Measurements from ENCODE around the gene GRIN1. TPM values are rescaled to one million over a fixed set of nuclear protein-coding genes. Genes with fewer than 3 reads are reported as not detected.
A peak's percentile ranks its signal among the peaks of the same experiment; 100 is the strongest.

The GRIN1 gene
- total RNA-seq, 1 donor = under 0.01 TPM

DNA sequence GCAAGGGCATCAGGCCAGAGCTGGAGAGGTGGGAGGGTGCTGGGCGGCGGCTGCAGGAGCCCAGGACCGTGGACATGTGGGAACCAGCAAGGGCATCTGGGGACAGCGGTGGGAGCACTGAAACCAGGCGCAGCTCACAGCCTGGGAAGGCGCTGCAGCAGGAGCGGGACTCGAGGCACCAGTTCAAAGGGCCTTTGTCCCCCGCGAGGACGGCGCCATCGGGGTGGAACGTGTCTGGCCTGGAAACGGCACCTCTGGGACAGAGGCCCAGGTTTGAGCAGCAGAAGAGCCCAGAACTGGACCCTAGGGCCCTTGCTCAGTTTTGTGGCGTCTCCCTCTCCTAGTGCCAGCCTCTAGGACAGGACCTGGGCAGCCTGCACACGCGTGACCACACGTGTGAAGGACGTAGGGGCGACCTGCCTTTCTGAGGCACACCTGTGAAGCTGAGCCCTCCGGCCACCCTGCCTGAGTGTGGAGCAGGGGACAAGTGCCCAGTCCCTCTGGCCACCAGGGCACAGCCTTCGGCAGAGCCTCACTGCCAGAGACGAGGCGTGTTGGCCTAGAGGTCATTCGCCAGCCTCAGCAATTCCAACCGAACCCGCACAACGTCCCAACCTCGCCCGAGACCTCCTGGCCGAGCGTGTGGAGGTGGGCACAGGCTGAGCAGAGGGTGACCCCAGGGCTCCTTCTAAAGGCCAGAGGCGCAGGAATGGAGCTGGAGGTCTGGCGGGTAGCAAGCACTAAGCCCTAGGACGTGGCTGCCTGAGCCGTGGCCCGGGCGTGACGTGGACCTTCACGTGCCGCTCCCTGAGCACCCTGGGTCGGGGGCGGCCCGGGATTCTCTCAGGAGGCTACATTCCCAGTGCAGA is 35.1 kb downstream of the GRIN1 start:
- DNase-seq (ENCODE audit: low read depth in 2 of 3, low spot score in 2 of 3) = no peak

DNA sequence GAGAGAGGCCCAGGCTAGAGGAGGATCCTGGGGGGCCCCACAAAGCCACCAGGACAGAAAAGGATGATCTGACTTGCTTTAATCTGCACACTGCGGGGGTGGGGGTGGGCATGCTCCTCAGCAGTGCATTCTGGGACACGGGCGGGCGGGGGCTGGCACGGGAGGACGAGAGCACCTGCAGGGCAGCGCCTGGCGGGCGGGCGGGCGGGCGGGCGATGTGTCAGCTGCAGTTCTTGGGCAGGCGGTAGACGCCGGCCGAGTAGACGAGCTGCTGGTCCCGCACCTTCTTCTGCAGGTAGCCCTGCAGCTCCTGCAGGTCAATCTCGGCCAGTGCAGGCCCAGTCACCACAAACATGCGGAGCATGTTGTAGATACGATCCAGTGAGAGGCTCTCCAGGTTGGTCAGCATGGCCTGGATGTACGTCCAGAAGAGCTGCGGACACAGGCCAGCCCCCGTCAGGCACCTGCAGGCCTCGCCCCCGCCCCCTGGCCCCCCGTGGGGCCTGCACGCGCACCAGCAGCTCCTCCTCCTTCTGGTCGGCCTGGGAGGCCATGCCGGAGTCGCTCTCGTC is 35.9 kb downstream of the GRIN1 start:
- no peak for DNase-seq (ENCODE audit: low read depth in 2 of 3, low spot score in 2 of 3)

DNA sequence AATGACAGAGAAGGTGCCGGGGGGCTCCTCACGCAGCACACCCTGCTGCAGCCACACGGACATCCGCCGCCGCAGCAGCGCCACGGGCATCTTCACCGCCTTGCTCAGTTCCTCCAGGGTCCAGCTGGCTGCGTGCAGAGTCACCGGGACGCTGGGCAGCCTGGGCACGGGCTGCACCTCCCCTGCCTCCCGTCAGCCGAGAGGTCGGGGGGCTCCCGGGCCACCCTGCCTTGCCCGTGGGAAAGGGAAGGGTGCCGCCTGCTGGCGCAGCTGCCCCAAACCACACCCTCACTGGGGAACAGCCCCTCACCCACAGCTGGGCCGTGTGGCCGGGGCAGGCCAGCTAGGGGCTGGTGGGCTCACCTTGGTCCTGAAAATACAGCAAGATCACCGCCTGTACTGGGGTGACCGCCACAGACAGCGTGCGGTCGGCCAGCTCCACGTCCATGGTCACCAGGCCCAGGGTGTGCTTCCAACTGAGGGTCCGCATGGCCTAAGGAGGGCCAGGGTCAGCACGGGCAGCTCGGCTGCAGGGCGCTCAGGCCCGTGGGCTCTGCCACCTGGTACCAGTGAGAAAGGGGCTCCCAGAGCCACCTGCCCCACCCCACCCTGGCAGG is 36.5 kb downstream of the GRIN1 start:
- no peak for DNase-seq (ENCODE audit: low read depth in 2 of 3, low spot score in 2 of 3)

DNA sequence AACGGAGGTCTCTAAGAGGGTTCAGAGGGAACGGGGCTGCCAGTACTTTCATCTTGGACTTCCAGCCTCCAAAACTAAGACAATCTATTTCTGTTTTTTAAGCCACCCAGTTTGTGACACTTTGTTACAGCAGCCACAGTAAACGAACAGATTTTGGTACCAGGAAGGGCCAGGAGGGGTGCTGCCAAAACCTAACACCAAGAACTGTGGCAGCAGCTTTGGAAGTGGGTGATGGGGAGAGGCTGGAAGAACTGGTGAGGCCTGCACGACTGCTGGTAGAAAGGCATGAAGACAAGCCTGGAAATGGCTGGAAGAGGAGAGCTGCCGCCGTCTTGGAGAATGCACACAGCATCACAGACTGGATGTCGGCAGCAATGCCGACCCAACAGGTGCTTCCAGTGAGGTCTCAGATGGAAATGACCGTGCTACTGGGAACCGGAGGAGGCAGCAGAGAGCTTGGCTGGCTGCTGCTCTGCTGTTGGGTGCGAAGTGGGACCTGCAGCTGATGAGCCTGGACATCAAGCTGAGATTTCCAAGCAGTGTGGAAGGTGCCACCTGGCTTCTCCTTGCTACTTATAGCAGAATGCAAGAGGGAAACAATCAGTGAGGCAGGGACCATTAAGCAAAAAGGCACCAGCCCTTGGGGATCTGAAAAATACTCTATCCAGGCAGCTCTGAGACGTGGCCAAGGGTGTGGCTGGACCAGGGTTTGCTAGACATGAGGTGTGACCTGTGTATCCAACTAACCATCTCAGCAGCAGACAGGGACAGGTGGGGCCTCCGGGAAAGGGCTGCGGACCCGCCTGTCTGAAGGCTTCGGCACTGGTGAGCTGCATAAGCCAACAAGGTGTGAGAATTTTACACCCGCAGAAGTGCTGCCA is 37.6 kb downstream of the GRIN1 start:
- peak in 1 of 3 donors; percentile 37 for DNase-seq (ENCODE audit: low read depth in 2 of 3, low spot score in 2 of 3)

DNA sequence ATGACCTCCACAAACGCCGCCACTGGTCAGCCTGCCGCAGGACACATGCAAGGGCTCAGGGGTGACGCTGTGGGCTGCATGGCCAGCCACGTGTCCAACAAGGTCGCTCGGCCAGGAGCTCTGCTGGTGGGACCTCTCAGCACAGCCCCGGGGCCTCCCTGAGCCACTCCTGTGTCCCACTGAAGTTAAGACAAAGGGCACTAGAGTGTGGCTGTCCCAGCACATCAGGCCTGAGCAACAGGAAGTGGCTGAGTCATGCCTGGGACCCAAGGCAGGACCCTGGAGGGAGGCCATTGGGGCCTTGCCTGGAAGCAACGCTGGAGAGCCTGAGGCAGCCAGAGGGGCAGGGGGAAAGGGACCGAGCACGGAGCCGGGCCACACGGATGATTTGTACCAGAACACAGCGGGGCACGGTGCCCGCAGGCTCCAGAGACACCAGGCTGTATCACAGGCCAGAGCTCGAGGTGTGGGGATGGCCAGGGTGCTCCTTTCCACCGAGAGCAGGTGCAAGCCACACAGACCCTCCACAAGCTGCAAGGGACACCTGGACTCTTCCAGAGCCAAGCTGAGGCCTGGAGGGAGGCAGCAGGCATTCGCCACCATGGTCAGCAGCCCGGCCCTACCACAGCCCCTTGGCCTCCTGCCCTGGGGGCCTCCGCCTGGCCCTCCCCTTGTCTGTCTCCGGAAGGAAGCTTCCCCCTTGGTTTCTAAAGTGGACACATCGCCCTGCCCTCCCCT is 39.4 kb downstream of the GRIN1 start:
- no peak for DNase-seq (ENCODE audit: low read depth in 2 of 3, low spot score in 2 of 3)

DNA sequence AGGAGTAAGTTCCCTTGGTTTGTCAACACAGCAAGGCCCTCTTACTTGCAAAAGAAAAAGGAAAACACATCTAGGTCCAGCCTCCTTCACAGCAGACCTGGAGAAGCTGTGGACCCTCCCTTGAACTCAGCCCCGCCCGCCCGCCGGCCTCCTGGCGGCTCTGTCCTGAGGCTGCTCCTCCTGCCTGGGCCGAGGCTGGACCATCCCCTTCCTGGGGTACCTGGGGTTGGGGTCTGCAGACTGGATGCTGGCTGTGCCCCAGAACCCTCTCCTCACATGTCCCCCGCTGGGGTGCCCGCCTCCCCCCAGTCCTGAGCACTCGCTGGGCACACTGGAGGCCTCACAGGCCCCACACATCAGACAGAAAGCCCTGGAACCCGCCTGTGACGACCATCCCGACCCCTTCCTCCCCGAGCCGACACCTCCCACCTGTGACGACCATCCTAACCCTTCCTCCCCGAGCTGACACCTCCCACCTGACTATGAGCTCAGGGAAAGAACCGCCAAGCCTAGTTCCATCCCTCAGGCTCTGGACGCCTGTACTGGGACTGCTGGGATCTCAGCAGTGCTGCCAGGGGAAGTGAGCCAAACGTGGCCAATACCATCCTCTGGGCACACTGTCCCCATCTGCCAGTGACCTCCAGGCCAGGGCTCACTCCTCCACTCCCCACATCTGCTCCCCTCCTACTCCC is 40.1 kb downstream of the GRIN1 start:
- no peak for DNase-seq (ENCODE audit: low read depth in 2 of 3, low spot score in 2 of 3)

DNA sequence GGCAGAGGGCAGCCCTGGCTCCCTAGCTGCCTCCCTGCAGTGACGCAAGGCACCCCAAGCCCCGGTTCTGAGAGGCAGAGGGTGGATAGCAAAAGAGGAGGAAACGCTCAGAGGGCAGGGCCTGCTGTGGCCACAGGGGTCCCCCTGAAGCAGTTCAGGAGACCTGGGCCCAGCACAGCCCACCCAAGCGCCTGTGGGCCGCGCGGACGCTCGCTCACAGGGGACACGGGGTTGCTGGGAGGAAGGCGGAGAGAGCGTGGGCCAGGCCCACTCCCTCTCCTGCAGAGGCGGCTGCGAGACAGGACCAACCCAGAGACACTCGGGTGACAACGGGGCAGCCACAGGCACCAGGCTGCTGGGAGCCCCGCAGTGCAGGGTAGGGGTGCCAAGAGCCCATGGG is 40.8 kb downstream of the GRIN1 start:
- no peak for DNase-seq (ENCODE audit: low read depth in 2 of 3, low spot score in 2 of 3)

DNA sequence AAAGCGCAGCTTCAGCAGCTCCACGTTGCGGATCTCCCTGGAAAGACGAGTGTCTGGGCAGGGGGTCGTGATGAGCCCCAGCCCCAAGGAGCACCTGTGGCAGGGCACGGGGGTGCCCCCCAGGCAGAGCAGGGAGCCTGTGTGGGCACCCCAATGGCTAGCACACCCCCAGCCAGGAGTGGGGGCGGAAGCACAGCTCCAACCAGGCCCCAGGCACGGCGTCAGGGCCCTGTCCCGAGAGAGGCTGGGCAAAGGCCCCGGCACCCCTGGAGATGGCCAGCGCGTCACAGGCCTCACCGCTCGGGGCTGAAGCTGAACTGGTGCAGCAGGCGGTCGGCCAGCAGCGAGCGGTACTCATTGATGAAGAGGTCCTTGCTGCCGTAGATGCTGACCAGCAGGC is 41.5 kb downstream of the GRIN1 start:
- no peak for DNase-seq (ENCODE audit: low read depth in 2 of 3, low spot score in 2 of 3)

DNA sequence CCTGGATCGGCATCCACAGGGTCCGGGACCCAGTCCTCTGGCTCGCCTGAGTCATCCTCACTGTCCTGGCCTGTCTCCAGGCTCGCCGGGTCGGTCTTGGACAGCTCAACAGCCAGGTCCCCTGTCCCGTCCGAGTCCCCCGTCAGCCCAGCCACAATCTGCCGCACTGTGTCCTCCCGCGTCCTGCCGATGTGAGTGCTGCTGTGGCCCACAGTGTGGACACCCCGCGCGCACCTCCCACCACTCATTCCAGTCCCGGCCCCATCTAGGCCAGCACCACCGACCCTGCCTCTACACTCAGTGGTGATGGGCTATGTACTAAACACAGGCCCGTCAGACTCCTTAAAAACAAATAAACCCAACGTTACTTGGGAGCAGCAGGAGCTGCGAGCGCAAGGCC is 42.7 kb downstream of the GRIN1 start:
- DNase-seq (ENCODE audit: low read depth in 2 of 3, low spot score in 2 of 3) = no peak

DNA sequence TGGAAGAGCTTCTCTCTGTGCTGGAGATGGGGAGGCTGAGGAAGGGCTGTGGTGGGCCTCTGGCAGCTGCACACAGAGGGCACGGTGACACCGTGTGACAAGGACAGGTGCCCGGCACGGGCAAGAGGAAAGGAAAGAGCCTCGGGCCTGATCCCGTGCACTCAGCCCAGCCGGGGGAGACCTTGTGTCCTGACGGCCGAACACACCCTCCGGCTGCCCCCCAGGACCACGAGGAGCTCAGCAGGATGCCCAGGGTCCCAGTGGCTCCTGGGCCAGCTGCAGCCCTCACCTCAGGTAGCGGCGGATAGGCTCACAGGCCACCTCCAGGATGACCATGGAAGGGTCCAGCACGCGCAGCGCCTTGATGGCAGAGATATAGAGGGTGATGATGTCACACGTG is 43.9 kb downstream of the GRIN1 start:
- DNase-seq (ENCODE audit: low read depth in 2 of 3, low spot score in 2 of 3) = no peak

DNA sequence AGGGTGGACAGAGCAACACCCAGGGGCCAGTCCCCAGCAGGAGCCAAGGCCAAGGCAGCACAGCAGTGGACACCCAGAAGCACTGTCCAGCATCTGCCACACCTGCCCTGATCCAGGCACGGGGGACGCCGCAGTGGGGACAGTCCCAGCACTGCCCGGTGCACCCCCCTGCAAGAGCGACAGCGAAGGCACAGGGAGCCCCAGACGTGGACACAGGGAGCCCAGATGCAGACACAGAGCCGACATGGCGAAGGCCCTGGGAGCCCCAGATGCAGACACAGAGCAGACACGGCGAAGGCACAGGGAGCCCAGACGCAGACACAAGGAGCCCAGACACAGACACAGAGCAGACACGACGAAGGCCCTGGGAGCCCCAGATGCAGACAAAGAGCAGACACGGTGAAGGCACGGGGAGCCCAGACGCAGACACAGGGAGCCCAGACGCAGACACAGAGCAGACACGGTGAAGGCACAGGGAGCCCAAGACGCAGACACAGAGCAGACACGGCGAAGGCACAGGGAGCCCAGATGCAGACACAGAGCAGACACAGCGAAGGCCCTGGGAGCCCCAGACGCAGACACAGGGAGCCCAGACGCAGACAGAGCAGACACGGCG is 45.1 kb downstream of the GRIN1 start:
- DNase-seq (ENCODE audit: low read depth in 2 of 3, low spot score in 2 of 3) = no peak

DNA sequence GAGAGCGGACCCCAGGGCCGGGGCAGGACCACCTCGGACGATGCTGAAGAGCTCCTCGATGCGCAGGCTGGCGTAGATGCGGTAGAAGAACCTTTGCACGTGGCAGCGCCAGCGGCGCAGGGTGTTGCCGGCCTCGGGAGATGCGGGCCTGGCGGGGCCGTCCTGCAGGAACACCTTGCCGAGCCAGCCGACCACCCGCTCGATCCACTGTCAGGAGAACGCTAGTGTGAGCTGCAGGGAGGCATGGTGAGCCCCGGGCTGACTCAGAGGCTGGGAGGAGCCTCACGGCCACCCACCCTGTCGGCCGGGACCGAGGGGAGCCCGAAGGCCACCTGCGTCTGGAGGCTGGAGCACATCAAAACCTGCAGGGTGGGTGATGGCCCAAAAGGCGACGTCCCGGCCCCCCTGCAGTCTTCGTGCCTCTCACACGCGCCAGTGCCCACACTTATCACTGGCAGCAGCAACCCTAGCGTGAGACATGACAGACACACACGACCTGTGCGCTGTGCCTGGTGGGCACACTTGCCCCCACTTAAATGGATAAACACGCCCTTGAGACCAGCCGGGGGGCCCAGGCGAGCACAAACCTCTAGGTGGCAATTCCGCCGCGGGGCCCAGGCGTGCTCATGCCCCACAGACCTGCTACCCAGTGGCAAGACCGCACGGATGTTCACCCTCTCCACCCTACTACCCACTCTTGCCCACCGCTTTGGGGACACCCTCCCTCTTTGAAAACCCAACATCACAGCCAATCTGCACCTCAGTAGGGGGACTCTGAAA is 46.1 kb downstream of the GRIN1 start:
- DNase-seq (ENCODE audit: low read depth in 2 of 3, low spot score in 2 of 3) = no peak

DNA sequence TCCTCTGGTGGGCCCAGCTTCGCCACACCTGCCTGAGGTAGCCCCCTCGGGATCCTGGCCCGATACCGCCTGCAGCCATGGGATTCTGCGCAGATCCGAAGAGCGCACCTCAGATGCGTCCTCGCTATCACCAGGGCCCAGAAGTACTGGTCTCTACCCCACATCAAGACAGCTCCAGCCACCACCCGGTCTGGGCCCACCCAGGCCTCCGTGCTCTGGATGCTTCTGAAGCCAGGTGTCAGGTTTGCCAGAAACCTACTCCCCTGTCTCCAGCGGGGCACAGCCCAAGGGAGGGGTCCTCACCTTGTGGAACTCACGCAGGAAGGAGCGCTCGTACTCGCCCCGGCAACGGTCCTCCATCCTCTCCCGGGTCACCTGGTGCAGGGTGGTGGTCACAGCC is 47.0 kb downstream of the GRIN1 start:
- no peak for DNase-seq (ENCODE audit: low read depth in 2 of 3, low spot score in 2 of 3)

DNA sequence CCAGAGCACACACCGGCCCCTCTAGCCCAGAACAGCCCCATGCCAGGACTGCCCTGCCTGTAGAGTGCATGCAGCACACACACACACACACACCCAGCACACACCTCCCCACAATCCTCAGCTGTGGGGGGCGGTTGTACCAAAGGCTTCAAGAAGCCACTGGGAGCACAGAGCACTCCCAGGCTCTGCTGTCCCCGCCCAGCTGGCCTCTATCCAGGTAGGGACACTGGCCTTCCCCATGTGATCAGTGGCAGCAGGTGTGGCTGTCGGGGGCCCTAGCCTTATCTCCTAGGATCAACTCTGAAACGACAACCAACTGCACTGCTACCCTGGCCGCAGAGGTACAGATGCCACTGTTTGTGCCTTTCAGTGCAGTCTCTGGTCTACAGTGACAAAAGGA is 47.4 kb downstream of the GRIN1 start:
- DNase-seq (ENCODE audit: low read depth in 2 of 3, low spot score in 2 of 3) = no peak

DNA sequence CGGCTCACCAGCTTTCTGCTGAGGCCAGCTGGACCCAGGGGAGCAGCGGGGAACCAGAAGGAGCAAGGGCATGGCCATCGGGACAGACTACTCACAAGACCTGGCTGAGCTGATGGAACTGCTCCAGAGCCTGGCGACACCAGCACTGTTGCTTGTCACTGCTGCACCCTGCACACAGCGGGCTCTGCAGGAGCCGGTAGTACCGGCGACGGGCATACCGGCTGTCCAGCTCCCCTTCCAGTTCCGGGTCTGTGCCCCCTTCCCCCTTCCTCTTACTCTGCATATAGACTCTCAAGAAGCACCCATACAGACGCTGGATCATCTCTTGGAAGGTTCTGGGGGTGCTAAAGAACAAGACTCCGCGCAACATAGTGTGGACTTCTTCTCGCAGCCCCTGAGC is 48.4 kb downstream of the GRIN1 start:
- no peak for DNase-seq (ENCODE audit: low read depth in 2 of 3, low spot score in 2 of 3)

DNA sequence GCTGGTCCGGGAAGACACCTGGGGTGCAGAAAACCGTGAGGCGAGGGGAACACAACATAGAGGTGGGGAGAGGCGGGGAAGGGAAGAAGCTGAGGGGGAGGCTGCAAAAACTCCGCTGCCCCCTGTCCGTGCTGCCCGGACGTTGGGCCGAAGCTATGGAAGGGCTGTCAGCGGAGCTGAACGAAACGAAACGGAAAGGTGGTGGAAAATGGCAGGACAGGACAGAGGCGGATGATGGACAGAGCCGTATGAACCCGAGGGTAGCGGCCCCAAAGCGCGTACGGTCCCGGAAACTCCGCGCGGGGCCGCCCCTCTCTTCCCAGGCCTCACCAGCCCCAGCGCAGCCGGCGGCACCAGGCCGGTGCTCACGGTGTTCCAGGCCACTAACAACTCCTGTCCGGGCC is 49.1 kb downstream of the GRIN1 start:
- no peak for DNase-seq (ENCODE audit: low read depth in 2 of 3, low spot score in 2 of 3)

DNA sequence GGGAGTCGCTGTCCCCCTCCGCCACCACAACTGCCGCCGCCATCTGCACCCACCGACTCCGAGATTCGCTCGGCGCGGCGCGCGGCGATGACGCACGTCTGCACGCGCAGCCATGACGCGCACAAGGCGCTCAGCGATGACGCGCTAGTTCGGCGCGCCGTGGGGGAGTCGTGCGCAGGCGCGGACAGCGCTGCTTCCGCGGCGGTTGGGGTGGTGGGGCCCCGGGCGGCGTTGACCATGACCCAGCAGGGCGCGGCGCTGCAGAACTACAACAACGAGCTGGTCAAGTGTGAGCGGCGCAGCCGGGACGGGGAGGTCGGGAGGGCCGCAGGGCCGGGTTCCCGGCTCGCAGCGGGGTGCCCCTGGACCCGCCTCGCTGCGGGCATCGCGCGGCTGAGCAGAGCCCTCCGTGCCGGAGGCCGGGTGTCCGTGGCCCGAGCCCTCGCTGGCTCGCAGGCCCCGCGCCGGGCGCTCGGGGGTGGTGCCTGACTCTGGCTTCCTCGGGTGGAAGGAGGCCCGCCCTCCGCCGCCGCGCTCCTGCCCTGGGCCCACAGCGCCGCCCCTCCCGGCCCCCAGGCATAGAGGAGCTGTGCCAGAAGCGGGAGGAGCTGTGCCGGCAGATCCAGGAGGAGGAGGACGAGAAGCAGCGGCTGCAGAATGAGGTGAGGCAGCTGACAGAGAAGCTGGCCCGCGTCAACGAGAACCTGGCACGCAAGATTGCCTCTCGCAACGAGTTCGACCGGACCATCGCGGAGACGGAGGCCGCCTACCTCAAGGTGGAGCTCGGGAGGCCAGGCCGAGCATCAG is 49.7 kb downstream of the GRIN1 start, which contains the start of the genes ANAPC2 and SSNA1:
Gene ANAPC2 (minus strand): TSS at position 71 of the 807 bp plus-strand sequence. CDS start 28 bp downstream, at position 43.
Gene SSNA1 (plus strand): TSS at position 187 of the 807 bp plus-strand sequence. CDS start 51 bp downstream, at position 238.
- peak; percentile 94 to 99 (median 94) for DNase-seq (ENCODE audit: low read depth in 2 of 3, low spot score in 2 of 3)

Measured in hematopoietic multipotent progenitor cell (in vitro differentiated cells).